ENCODE measurements around the gene C4orf33.

DNA sequence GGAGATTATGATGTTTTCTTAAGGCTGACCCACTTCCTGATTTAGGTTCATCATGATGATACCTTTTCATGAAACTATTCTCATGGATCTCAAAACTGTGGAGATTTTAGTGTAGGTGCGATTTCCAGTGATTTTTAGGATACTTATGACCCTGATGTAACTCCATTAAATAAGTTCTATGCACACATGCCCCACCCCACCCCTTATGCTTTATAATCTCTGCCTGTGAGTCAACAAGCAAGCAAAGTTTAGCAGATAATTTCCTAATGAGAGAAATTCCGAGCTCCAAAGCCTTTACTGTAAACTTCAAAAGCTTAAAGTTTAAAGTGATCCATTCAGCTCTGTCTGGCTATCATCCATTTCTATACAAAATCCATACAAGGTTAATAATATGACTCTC lies 56.4 kb downstream of the C4orf33 start:
- no peak for TF ChIP-seq CTCF (IDR thresholded peaks at IDR 0.05)
- no peak for TF ChIP-seq POLR2A (IDR thresholded peaks at IDR 0.05)

All from Peyer's patch (tissue), 4 donors.